SH-SY5Y (cell line): ENCODE data around the gene PCYOX1L.

Source experiments
- GATA2 ChIP-seq: IDR thresholded peaks from 2 replicates; pipeline ENCODE4 v1.6.1; 2011; ENCODE audit warnings: mild to moderate bottlenecking, low read depth, low read length
- GATA3 ChIP-seq: IDR thresholded peaks from 2 replicates; pipeline ENCODE4 v1.6.1; 2011; ENCODE audit warnings: low read depth, mild to moderate bottlenecking, low read length, moderate library complexity

DNA sequence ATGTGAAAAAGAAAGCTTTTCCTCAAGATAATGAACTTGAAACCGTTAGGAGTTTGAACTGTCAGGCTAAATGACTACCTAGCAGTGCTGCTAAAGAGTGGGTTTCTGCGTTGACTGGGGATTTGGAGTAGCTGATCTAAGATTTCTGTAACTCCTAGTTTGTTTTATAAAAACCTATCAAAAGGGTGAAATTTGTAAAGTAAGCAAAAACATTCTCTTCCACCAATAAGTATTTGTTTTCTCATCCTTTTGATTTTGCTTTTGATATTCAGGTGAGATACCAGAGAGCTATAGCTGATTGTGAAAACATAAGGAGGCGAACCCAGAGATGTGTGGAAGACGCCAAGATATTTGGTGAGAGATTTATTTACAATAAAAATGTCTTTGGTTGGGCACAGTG lies 8.5 kb upstream of the PCYOX1L start:
- no peak for TF ChIP-seq GATA2
- TF ChIP-seq GATA3: no peak
